DOHH2 (cell line): Measurements from ENCODE around the gene UBIAD1.
A peak's percentile ranks its signal among the peaks of the same experiment; 100 is the strongest.

Source experiments
- H3F3A ChIP-seq: fragments of 200-600 bp; sonication (generic), shearing (Covaris generic); 2 replicates; pipeline ENCODE4 v1.6.0; 2016; ENCODE audit warnings: antibody characterized with exemption, mild to moderate bottlenecking; ENCODE audit not compliant: control insufficient read depth, insufficient read depth
- H3K27ac ChIP-seq: fragments of 200-600 bp; sonication (generic); 2 replicates; pipeline ENCODE4 v1.5.1; 2014; ENCODE audit warnings: low read depth, mild to moderate bottlenecking, low read length, moderate library complexity
- H3K27me3 ChIP-seq: fragments of 200-600 bp; sonication (generic); 2 replicates; pipeline ENCODE4 v1.6.1; 2014; ENCODE audit warnings: mild to moderate bottlenecking, low read length, mixed read lengths; ENCODE audit not compliant: control insufficient read depth
- H3K36me3 ChIP-seq: fragments of 200-600 bp; sonication (generic); 2 replicates; pipeline ENCODE4 v1.6.1; 2014; ENCODE audit warnings: mild to moderate bottlenecking, low read length, moderate library complexity, mixed read lengths; ENCODE audit not compliant: control insufficient read depth
- H3K4me1 ChIP-seq: fragments of 200-600 bp; sonication (generic); 2 replicates; pipeline ENCODE4 v1.6.1; 2014; ENCODE audit warnings: mild to moderate bottlenecking, low read length, mixed read lengths; ENCODE audit not compliant: control insufficient read depth
- H3K4me2 ChIP-seq: fragments of 200-600 bp; sonication (generic); 2 replicates; pipeline ENCODE4 v1.6.0; 2014; ENCODE audit warnings: mild to moderate bottlenecking, low read length, moderate library complexity
- H3K4me3 ChIP-seq: fragments of 200-600 bp; sonication (generic); 2 replicates; pipeline ENCODE4 v1.5.1; 2014; ENCODE audit warnings: mild to moderate bottlenecking, low read length, mixed read lengths
- H3K79me2 ChIP-seq: fragments of 200-600 bp; sonication (generic); 2 replicates; pipeline ENCODE4 v1.6.1; 2014; ENCODE audit warnings: mild to moderate bottlenecking, low read length, mixed read lengths; ENCODE audit not compliant: control insufficient read depth
- H3K9me2 ChIP-seq: fragments of 200-600 bp; sonication (generic); replicated peaks from 2 replicates; pipeline ENCODE4 v1.6.1; 2014; ENCODE audit warnings: mild to moderate bottlenecking, low read length, mixed read lengths; ENCODE audit not compliant: control insufficient read depth
- H3K9me3 ChIP-seq: fragments of 200-600 bp; sonication (generic); 2 replicates; pipeline ENCODE4 v1.6.1; 2014; ENCODE audit warnings: antibody characterized with exemption, low read length, mixed read lengths; ENCODE audit not compliant: control insufficient read depth, insufficient read depth
- H4K20me1 ChIP-seq: fragments of 200-600 bp; sonication (generic); 2 replicates; pipeline ENCODE4 v1.6.0; 2014; ENCODE audit warnings: low read depth, mild to moderate bottlenecking, antibody characterized with exemption, low read length, moderate library complexity; ENCODE audit not compliant: control insufficient read depth, insufficient read depth
- CTCF ChIP-seq: fragments of 200-600 bp; sonication (generic); IDR thresholded peaks from one replicate; pipeline ENCODE4 v1.5.1; 2014; ENCODE audit warnings: antibody characterized with exemption, mild to moderate bottlenecking, low read depth, low read length; ENCODE audit not compliant: poor library complexity, severe bottlenecking
- EZH2phosphoT487 ChIP-seq: fragments of 200-600 bp; sonication (generic); IDR thresholded peaks from 2 replicates; pipeline ENCODE4 v1.6.1; 2017; ENCODE audit warnings: borderline replicate concordance, mild to moderate bottlenecking, antibody characterized with exemption, low read length, moderate library complexity, mixed read lengths

The UBIAD1 gene

GRCh38 chr1:11320153-11320936 lies 47.3 kb downstream of the UBIAD1 start:
- H3K4me2 ChIP-seq: no peak overlapping the region
- no peaks in the 10 kb centered on the region for H3K4me1 ChIP-seq
- H3K79me2 ChIP-seq: no peaks in the 10 kb centered on the region
- H3K4me3 ChIP-seq: no peak overlapping the region
- TF ChIP-seq EZH2phosphoT487 (no peak), CTCF (peak; percentile 94)
- no peaks in the 10 kb centered on the region for H3K36me3 ChIP-seq
- H3F3A ChIP-seq: no peaks in the 10 kb centered on the region
- no peaks in the 10 kb centered on the region for H4K20me1 ChIP-seq
- H3K27ac ChIP-seq: no peak overlapping the region
- H3K9me2 ChIP-seq: no peaks in the 10 kb centered on the region
- H3K9me3 ChIP-seq: no peaks in the 10 kb centered on the region
- no peaks in the 10 kb centered on the region for H3K27me3 ChIP-seq

DNA sequence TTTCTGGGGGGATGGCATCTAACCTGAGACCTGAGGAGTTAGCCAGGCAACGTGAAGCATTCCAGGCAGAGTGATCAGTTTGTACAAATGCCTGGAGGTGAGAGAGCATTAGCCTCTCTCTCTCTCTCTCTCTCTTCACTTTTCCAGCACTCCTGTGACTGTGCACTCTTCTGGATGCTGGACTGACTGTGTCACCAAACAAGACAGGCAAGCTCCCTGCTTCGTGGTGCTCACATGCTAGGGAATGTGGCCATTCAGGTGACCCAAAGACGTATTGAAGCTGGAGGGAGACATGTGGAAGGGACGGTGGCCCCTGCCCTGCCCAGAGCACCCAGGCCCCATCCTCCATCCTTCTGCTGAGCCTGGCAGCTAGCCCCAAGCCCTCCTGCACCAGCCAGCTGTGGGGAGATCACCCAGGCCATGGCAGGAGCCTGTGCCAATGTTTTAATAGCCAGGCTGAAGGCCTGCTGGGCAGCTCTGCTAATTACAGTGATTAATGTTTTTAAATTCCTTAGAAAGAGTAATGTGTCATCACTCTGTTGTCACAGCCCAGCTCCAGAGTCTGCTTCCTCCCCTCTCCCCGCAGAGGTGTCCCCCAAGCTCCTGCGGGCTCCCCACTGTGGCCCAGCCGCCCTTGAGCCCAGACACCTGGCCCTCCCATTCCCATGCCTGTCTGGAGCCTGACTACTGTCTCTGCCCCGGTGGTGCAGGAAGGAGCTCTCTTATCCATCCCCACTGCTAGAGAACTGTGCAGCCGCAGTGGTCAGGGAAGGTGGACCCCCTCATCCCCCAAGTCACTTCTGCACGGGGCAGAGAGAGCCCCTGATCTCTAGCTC lies 48.9 kb downstream of the UBIAD1 start:
- Histone ChIP-seq H3F3A (no peaks in the 10 kb centered on the region), H3K9me2 (no peaks in the 10 kb centered on the region), H3K4me1 (no peaks in the 10 kb centered on the region), H3K79me2 (no peaks in the 10 kb centered on the region), H4K20me1 (no peaks in the 10 kb centered on the region), H3K36me3 (no peaks in the 10 kb centered on the region), H3K27me3 (no peaks in the 10 kb centered on the region), H3K9me3 (no peaks in the 10 kb centered on the region), H3K27ac (no peak overlapping the region), H3K4me3 (no peak overlapping the region), H3K4me2 (no peak overlapping the region)
- no peak for TF ChIP-seq CTCF
- TF ChIP-seq EZH2phosphoT487: no peak

GRCh38 chr1:11324567-11325165 lies 51.7 kb downstream of the UBIAD1 start:
- Histone ChIP-seq H3K27me3 (no peaks in the 10 kb centered on the region), H3F3A (no peaks in the 10 kb centered on the region), H3K9me2 (no peaks in the 10 kb centered on the region), H3K9me3 (no peaks in the 10 kb centered on the region), H3K27ac (no peak overlapping the region), H3K36me3 (no peaks in the 10 kb centered on the region), H3K79me2 (no peaks in the 10 kb centered on the region), H3K4me1 (no peaks in the 10 kb centered on the region), H4K20me1 (no peaks in the 10 kb centered on the region), H3K4me3 (no peak overlapping the region), H3K4me2 (no peak overlapping the region)
- TF ChIP-seq EZH2phosphoT487: no peak
- no peak for TF ChIP-seq CTCF
